BE2C (cell line): Measurements from ENCODE around the gene THSD4.

Experiments used
- DNase-seq: peaks from one replicate; pipeline ENCODE4 v3.0.0-alpha.2; 2020
- H3K27me3 ChIP-seq: fragments of 250-450 bp; sonication (Bioruptor Pico); 2 replicates; pipeline ENCODE4 v1.5.1; 2020; ENCODE audit warnings: mild to moderate bottlenecking
- H3K36me3 ChIP-seq: fragments of 250-450 bp; sonication (Bioruptor Pico); 2 replicates; pipeline ENCODE4 v1.5.1; 2020; ENCODE audit warnings: mild to moderate bottlenecking
- H3K4me1 ChIP-seq: fragments of 250-450 bp; sonication (Bioruptor Pico); 2 replicates; pipeline ENCODE4 v1.5.1; 2020
- H3K4me3 ChIP-seq: 2 replicates; pipeline ENCODE4 v1.5.1; 2011; ENCODE audit warnings: low read depth, low read length
- H3K9me3 ChIP-seq: fragments of 250-450 bp; sonication (Bioruptor Pico); 2 replicates; pipeline ENCODE4 v1.5.1; 2020
- TF ChIP-seq, protein P1 (sequence below): IDR thresholded peaks from 2 replicates; pipeline ENCODE4 v1.5.1; 2012; ENCODE audit warnings: mild to moderate bottlenecking, low read depth, low read length

Gene THSD4

DNA sequence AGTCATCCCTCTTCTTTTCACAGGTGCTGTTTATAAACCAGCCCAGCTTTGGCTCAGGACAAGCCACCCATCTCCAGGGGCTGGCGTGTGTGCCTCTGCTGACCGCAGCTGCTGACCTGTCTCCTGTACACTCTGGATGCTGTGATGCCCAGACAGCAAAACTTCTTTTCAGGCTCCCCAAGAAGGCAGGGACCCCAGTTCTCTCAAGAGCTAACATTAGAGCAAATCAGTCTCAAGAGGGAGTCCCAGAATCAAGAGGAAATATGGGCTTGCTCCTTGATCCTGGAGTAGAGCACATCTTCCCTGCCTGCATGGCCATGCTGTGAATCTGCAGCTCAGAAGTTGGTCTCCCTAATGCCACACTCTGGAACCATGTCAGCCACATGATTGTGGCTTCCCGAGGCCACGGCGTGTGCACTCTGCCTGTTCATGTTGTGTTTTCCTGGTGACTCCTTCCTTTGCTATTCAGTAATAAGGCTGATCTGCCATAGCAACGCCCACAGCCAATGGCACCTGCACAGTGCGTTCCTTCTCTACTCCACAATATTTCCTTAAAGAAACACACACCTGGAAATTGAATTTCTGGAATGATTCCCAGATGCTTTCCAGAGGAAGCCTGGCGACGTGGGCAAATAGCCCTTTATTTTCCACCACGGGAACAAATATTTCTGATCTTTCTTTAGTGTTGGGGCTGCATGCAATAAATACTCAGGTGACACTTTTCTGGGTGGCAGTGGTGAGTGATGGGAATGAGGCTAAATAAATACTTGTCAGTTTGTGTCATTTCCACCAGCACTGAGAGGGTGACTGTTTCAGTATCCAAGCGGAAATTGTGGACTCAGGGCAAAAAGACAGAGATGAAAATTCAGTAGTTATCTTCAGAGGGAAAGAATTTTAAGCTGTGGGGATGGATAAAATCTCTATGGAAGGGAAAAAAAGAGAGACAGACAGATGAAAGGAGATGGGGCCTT lies 21.9 kb upstream of the THSD4 start:
- Histone ChIP-seq H3K36me3 (no peaks in the 10 kb centered on the region), H3K4me3 (no peak overlapping the region), H3K27me3 (peaks cover 4% of the 10 kb centered on the region), H3K9me3 (no peaks in the 10 kb centered on the region), H3K4me1 (no peaks in the 10 kb centered on the region)
- TF ChIP-seq, protein P1, sequence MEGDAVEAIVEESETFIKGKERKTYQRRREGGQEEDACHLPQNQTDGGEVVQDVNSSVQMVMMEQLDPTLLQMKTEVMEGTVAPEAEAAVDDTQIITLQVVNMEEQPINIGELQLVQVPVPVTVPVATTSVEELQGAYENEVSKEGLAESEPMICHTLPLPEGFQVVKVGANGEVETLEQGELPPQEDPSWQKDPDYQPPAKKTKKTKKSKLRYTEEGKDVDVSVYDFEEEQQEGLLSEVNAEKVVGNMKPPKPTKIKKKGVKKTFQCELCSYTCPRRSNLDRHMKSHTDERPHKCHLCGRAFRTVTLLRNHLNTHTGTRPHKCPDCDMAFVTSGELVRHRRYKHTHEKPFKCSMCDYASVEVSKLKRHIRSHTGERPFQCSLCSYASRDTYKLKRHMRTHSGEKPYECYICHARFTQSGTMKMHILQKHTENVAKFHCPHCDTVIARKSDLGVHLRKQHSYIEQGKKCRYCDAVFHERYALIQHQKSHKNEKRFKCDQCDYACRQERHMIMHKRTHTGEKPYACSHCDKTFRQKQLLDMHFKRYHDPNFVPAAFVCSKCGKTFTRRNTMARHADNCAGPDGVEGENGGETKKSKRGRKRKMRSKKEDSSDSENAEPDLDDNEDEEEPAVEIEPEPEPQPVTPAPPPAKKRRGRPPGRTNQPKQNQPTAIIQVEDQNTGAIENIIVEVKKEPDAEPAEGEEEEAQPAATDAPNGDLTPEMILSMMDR, result no peak
- no peak for DNase-seq

DNA sequence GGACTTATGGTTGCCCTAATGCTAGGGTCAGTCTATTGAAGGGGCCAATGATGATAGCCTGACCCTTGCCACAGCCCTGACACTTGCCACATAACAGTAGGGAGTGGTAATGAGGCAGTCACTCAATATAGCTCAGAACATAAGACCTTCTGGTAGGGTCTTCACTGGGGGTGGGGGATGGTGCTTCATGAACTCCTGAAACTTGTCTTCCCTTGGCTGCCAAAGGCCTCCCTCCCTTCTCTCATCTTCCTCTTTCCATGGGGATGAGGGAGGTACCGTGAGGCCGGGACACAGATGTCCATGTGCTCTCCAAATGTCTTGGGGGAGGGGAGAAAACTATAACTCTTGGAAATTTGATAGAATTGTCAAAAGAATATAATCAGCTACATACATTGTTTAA lies 21.1 kb upstream of the THSD4 start:
- Histone ChIP-seq H3K27me3 (peaks cover 4% of the 10 kb centered on the region), H3K4me1 (no peaks in the 10 kb centered on the region), H3K9me3 (no peaks in the 10 kb centered on the region), H3K36me3 (no peaks in the 10 kb centered on the region), H3K4me3 (no peak overlapping the region)
- DNase-seq, result no peak
- TF ChIP-seq, protein P1, result no peak

DNA sequence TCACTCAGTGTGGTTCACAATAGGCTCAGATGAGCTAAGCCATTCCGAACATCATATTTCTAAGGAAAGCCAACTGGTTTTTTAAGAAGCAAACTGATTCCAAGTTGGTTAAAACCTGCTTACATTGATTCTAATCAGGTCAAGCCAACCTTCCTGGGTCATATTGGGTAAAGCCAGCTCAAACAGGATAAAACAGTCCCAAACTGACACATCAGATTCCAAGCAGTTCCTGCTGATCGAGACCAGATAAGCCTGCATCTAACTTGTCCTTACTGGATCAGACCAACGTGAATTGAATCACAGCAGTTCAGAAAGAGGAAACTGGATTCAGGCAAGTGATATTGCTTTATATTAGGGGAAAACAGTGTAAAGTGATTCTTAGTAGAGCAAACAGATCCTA lies 18.6 kb upstream of the THSD4 start:
- no peaks in the 10 kb centered on the region; the same call in 1 of the 2 replicates for H3K27me3 ChIP-seq
- no peaks in the 10 kb centered on the region for H3K36me3 ChIP-seq
- H3K9me3 ChIP-seq, result no peaks in the 10 kb centered on the region
- TF ChIP-seq, protein P1, result no peak
- H3K4me3 ChIP-seq, result no peak overlapping the region
- DNase-seq, result no peak
- no peaks in the 10 kb centered on the region for H3K4me1 ChIP-seq

DNA sequence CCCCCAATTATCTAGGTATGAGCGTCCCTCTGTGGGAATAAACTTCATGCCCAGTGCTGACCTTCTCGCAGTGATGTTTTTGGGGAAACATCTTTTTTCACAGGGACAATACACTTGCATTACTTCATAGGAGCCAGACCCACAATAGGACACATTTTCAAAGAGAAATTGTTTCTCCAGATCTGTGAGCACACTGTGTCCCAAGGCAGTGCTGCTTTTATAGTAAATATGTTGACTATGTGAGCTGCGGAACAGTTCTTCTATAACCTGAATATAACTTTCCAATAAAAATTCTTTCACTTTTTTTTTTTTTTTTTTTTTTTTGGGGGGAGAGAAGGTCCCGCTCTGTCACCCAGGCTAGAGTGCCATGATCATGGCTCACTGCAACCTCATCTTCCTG lies 17.4 kb upstream of the THSD4 start:
- Histone ChIP-seq H3K9me3 (no peaks in the 10 kb centered on the region), H3K27me3 (no peaks in the 10 kb centered on the region; the same call in 1 of the 2 replicates), H3K4me1 (no peaks in the 10 kb centered on the region), H3K4me3 (no peak overlapping the region), H3K36me3 (no peaks in the 10 kb centered on the region)
- TF ChIP-seq, protein P1, result no peak
- DNase-seq, result no peak

DNA sequence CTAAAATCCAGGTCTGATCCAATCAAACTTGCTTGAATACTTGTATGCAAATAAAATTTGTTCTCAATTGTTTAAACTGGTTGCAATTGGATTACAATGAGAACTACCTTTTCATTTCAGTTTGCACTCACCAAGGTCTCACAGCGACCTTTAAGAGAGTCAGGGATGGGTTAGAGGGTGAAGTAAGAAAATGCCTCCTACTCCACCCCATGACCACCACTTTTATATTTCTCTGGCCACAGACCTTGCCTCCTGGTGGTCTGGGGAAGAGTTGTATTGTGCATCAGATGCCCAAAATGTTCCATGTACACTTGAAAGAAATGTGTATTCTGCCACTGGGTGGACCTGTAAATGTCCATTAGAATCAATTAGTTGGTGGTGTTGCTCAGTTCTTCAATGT lies 16.4 kb upstream of the THSD4 start:
- TF ChIP-seq, protein P1, result no peak
- Histone ChIP-seq H3K4me1 (no peaks in the 10 kb centered on the region), H3K27me3 (no peaks in the 10 kb centered on the region; the same call in 1 of the 2 replicates), H3K36me3 (no peaks in the 10 kb centered on the region), H3K9me3 (no peaks in the 10 kb centered on the region), H3K4me3 (no peak overlapping the region)
- no peak for DNase-seq

DNA sequence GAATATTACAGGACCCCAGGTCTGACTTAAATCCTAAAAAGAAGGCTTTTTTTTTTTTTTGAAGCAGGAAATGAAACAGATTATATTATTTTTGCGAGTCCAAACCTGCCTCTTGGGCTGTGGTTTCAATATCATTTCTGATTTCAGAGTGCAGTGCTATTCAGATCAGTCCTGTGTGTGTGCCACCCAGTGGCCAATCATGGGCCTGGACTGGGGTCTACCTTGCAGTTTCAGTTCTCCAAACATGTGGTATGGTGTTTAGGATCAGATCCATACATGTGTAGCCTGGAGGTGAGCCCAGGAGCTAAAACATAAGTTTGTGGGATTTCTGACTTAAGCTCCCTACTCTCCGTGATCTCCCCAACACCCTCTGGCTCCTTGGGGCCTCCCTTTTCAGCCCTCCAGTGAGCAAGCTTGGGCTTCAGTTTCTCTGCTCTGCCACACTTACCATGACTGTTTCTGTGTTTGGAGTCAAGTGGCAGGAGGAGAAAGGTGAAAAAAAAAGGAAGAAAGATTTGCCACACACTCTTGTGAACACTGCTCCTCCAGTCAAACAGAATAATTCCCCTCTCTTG lies 12.1 kb upstream of the THSD4 start:
- Histone ChIP-seq H3K9me3 (no peaks in the 10 kb centered on the region), H3K4me1 (no peaks in the 10 kb centered on the region), H3K4me3 (no peak overlapping the region), H3K36me3 (no peaks in the 10 kb centered on the region), H3K27me3 (no peaks in the 10 kb centered on the region; the same call in 1 of the 2 replicates)
- TF ChIP-seq, protein P1, result peak; percentile 73
- DNase-seq, result peak; percentile 49
